Activated T-helper 9 cell treated with anti-CD3 and anti-CD28 coated beads, Interleukin-2, amount 50 U/mL, for 16 hours (primary cell): ENCODE measurements around the gene GBE1.

Experiments used
- DNase-seq: peaks from one replicate; pipeline ENCODE4 v3.0.0-alpha.2; 2020; ENCODE audit warnings: low read depth

GBE1 gene

GRCh38 chr3:81699536-81700320, 61.7 kb downstream of the GBE1 start:
- DNase-seq = no peak

- DNase-seq = no peak
Measured at GRCh38 chr3:81696090-81696489, 65.4 kb downstream of the GBE1 start.

GRCh38 chr3:81695302-81695701, 66.1 kb downstream of the GBE1 start:
- DNase-seq = no peak

- DNase-seq = no peak
Measured at GRCh38 chr3:81694662-81695061, 66.8 kb downstream of the GBE1 start.

- no peak for DNase-seq
Measured at GRCh38 chr3:81692766-81693165, 68.7 kb downstream of the GBE1 start.

GRCh38 chr3:81689617-81690016, 71.8 kb downstream of the GBE1 start:
- no peak for DNase-seq

GRCh38 chr3:81684751-81685395, 76.6 kb downstream of the GBE1 start:
- DNase-seq = no peak

- no peak for DNase-seq
Measured at GRCh38 chr3:81676706-81677456, 84.6 kb downstream of the GBE1 start.

GRCh38 chr3:81674690-81675089, 86.8 kb downstream of the GBE1 start:
- no peak for DNase-seq

GRCh38 chr3:81668283-81668682, 93.2 kb downstream of the GBE1 start:
- no peak for DNase-seq

- no peak for DNase-seq
Measured at GRCh38 chr3:81666502-81667121, 94.8 kb downstream of the GBE1 start.

- no peak for DNase-seq
Measured at GRCh38 chr3:81663114-81663513, 98.3 kb downstream of the GBE1 start.

- DNase-seq = no peak
Measured at GRCh38 chr3:81660036-81660435, 101.4 kb downstream of the GBE1 start.

GRCh38 chr3:81658322-81658997, 103.0 kb downstream of the GBE1 start:
- no peak for DNase-seq

GRCh38 chr3:81651139-81651538, 110.3 kb downstream of the GBE1 start:
- no peak for DNase-seq

GRCh38 chr3:81650187-81650586, 111.3 kb downstream of the GBE1 start:
- no peak for DNase-seq

GRCh38 chr3:81645248-81645647, 116.2 kb downstream of the GBE1 start:
- no peak for DNase-seq

GRCh38 chr3:81643721-81644120, 117.7 kb downstream of the GBE1 start:
- DNase-seq = no peak

- no peak for DNase-seq
Measured at GRCh38 chr3:81638480-81638879, 123.0 kb downstream of the GBE1 start.

- DNase-seq = no peak
Measured at GRCh38 chr3:81632659-81633058, 128.8 kb downstream of the GBE1 start.

GRCh38 chr3:81624756-81625155, 136.7 kb downstream of the GBE1 start:
- DNase-seq = no peak

GRCh38 chr3:81622395-81622794, 139.1 kb downstream of the GBE1 start:
- no peak for DNase-seq
